Measurements from ENCODE around the gene RNF168.
"Not testable (repeated sequence)": the region's sequence is repeated elsewhere in the genome, so short reads cannot be mapped to it uniquely, and the experiment has no call there.

RNF168 gene

GRCh38 chr3:196463804-196464203 is 39.8 kb downstream of the RNF168 start:
- no peak for DNase-seq (ENCODE audit: low read depth)
- H3K4me3 ChIP-seq (ENCODE audit: low read depth, low read length): no peak overlapping the region
- no peak for TF ChIP-seq CTCF (IDR thresholded peaks at IDR 0.05; ENCODE audit: insufficient read depth, low read depth, low read length, missing control alignments)

- H3K4me3 ChIP-seq (ENCODE audit: low read depth, low read length): no peak overlapping the region
- DNase-seq (ENCODE audit: low read depth): peak; percentile 29
- no peak for TF ChIP-seq CTCF (IDR thresholded peaks at IDR 0.05; ENCODE audit: insufficient read depth, low read depth, low read length, missing control alignments)
Measured at GRCh38 chr3:196463478-196463756, 40.2 kb downstream of the RNF168 start.

- not testable (repeated sequence) for H3K4me3 ChIP-seq (ENCODE audit: low read depth, low read length)
- peak; percentile 78 for DNase-seq (ENCODE audit: low read depth)
Measured at GRCh38 chr3:196462680-196463477, 40.7 kb downstream of the RNF168 start.

- DNase-seq (ENCODE audit: low read depth): no peak
- TF ChIP-seq CTCF (IDR thresholded peaks at IDR 0.05; ENCODE audit: insufficient read depth, low read depth, low read length, missing control alignments): no peak
- no peak overlapping the region for H3K4me3 ChIP-seq (ENCODE audit: low read depth, low read length)
Measured at GRCh38 chr3:196458063-196458462, 45.5 kb downstream of the RNF168 start.

GRCh38 chr3:196457470-196457869 is 46.1 kb downstream of the RNF168 start:
- peak; percentile 35 for DNase-seq (ENCODE audit: low read depth)
- TF ChIP-seq CTCF (IDR thresholded peaks at IDR 0.05; ENCODE audit: insufficient read depth, low read depth, low read length, missing control alignments): peak; percentile 6
- not testable (repeated sequence) for H3K4me3 ChIP-seq (ENCODE audit: low read depth, low read length)

- no peak for TF ChIP-seq CTCF (IDR thresholded peaks at IDR 0.05; ENCODE audit: insufficient read depth, low read depth, low read length, missing control alignments)
- H3K4me3 ChIP-seq (ENCODE audit: low read depth, low read length): no peak overlapping the region
- DNase-seq (ENCODE audit: low read depth): no peak
Measured at GRCh38 chr3:196454935-196455334, 48.6 kb downstream of the RNF168 start.

GRCh38 chr3:196445391-196445790 is 58.2 kb downstream of the RNF168 start:
- not testable (repeated sequence) for H3K4me3 ChIP-seq (ENCODE audit: low read depth, low read length)
- peak; percentile 41 for DNase-seq (ENCODE audit: low read depth)
- TF ChIP-seq CTCF (IDR thresholded peaks at IDR 0.05; ENCODE audit: insufficient read depth, low read depth, low read length, missing control alignments): peak; percentile 33

Data from GM12865 (cell line).